Measurements from ENCODE around the gene WBP2. TPM values are rescaled to one million over a fixed set of nuclear protein-coding genes. Genes with fewer than 3 reads are reported as not detected.

Gene WBP2
- total RNA-seq, 1 donor from 2014 or later: 144 TPM

- no peaks in the 10 kb centered on the region for H3K27me3 ChIP-seq (ENCODE audit: low read depth)
- H3K36me3 ChIP-seq: peaks cover 16% of the 10 kb centered on the region
- peaks cover 33% of the 10 kb centered on the region for H3K4me1 ChIP-seq
- TF ChIP-seq CTCF (IDR thresholded peaks at IDR 0.05; ENCODE audit: borderline replicate concordance): no peak
- no peaks in the 10 kb centered on the region for H3K9me3 ChIP-seq (replicated peaks)
- H3K27ac ChIP-seq (replicated peaks): no peak overlapping the region
- intact Hi-C loops (cut with micrococcal nuclease): no loop called here
- DNase-seq: no peak
- H3K4me3 ChIP-seq: no peak overlapping the region
These were observed 20.7 kb downstream of the WBP2 start for GRCh38 chr17:75834279-75834920.

GRCh38 chr17:75832652-75833400 lies 22.3 kb downstream of the WBP2 start:
- Histone ChIP-seq H3K4me1 (peaks cover 29% of the 10 kb centered on the region), H3K4me3 (no peak overlapping the region), H3K27ac (replicated peaks) (peak overlapping the region; percentile 66), H3K9me3 (replicated peaks) (no peaks in the 10 kb centered on the region), H3K36me3 (peaks cover 16% of the 10 kb centered on the region), H3K27me3 (ENCODE audit: low read depth) (no peaks in the 10 kb centered on the region)
- TF ChIP-seq CTCF (IDR thresholded peaks at IDR 0.05; ENCODE audit: borderline replicate concordance): no peak
- intact Hi-C loops (cut with micrococcal nuclease): no loop called here
- DNase-seq: no peak

GRCh38 chr17:75832164-75832651 lies 22.9 kb downstream of the WBP2 start:
- Histone ChIP-seq H3K27me3 (ENCODE audit: low read depth) (no peaks in the 10 kb centered on the region), H3K4me3 (no peak overlapping the region), H3K4me1 (peaks cover 32% of the 10 kb centered on the region), H3K36me3 (peaks cover 16% of the 10 kb centered on the region), H3K9me3 (replicated peaks) (no peaks in the 10 kb centered on the region), H3K27ac (replicated peaks) (peak overlapping the region; percentile 66)
- no peak for DNase-seq
- no peak for TF ChIP-seq CTCF (IDR thresholded peaks at IDR 0.05; ENCODE audit: borderline replicate concordance)
- intact Hi-C loops (cut with micrococcal nuclease): no loop called here

GRCh38 chr17:75831032-75831571 lies 24.0 kb downstream of the WBP2 start:
- no peak for DNase-seq
- Histone ChIP-seq H3K36me3 (peaks cover 11% of the 10 kb centered on the region), H3K27ac (replicated peaks) (no peak overlapping the region), H3K4me3 (no peak overlapping the region), H3K27me3 (ENCODE audit: low read depth) (no peaks in the 10 kb centered on the region), H3K9me3 (replicated peaks) (no peaks in the 10 kb centered on the region), H3K4me1 (peaks cover 40% of the 10 kb centered on the region)
- TF ChIP-seq CTCF (IDR thresholded peaks at IDR 0.05; ENCODE audit: borderline replicate concordance): no peak
- intact Hi-C loops (cut with micrococcal nuclease): no loop called here

GRCh38 chr17:75830164-75831031 lies 24.7 kb downstream of the WBP2 start:
- Histone ChIP-seq H3K27me3 (ENCODE audit: low read depth) (no peaks in the 10 kb centered on the region), H3K27ac (replicated peaks) (no peak overlapping the region), H3K9me3 (replicated peaks) (no peaks in the 10 kb centered on the region), H3K4me3 (no peak overlapping the region), H3K4me1 (peaks cover 40% of the 10 kb centered on the region), H3K36me3 (peaks cover 14% of the 10 kb centered on the region)
- intact Hi-C loops (cut with micrococcal nuclease): no loop called here
- no peak for DNase-seq
- TF ChIP-seq CTCF (IDR thresholded peaks at IDR 0.05; ENCODE audit: borderline replicate concordance): peak; percentile 55

Data from left ventricle myocardium inferior (tissue), 1 donor.